ENCODE measurements around the gene IMMP2L.

Gene IMMP2L

DNA sequence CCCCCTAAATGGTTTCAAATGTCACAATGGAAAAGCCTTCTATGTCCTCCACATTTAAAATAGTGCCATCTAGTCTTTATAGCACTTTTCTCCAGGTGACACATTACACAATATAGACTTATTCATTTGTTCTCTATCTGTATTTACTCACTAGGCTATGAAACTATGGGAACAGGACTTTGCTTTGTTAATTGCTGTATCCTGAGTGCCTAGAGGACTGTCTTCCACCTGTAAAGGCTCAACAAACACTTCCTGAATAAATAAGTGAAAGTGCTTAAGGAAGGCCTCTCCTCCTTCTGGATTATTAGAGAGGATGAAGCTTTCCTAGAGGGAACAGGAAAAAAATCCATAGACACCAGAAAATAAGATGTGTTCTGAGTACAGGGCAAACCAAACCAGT is 868.9 kb downstream of the IMMP2L start:
- in situ Hi-C loops (cut with HindIII; ENCODE audit: low sequenced_read_pairs), result no loop called here
- TF ChIP-seq, protein P1, sequence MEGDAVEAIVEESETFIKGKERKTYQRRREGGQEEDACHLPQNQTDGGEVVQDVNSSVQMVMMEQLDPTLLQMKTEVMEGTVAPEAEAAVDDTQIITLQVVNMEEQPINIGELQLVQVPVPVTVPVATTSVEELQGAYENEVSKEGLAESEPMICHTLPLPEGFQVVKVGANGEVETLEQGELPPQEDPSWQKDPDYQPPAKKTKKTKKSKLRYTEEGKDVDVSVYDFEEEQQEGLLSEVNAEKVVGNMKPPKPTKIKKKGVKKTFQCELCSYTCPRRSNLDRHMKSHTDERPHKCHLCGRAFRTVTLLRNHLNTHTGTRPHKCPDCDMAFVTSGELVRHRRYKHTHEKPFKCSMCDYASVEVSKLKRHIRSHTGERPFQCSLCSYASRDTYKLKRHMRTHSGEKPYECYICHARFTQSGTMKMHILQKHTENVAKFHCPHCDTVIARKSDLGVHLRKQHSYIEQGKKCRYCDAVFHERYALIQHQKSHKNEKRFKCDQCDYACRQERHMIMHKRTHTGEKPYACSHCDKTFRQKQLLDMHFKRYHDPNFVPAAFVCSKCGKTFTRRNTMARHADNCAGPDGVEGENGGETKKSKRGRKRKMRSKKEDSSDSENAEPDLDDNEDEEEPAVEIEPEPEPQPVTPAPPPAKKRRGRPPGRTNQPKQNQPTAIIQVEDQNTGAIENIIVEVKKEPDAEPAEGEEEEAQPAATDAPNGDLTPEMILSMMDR (IDR thresholded peaks at IDR 0.05; ENCODE audit: low read depth, low read length), result no peak
- H3K4me3 ChIP-seq (ENCODE audit: low read depth, low read length), result no peak overlapping the region
- no peak for DNase-seq (ENCODE audit: low read depth, low spot score)

DNA sequence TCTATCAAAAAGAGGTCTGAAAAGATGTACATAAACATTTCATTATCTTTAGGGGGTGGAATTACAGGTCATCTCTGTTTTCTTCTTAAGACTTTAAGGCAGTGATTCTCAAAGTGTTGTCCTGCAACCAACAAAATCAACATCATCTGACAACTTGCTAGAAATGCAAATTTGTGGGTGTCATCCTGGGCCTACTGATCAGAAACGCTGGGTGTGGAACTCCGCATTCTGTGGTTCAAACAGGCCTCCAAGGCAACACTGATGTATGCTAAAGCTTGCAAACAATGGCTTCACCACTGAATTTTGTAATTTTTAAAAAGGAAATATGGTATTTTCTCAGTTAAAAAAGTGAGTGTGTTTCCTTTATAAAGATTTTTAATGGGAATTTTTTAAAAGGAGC is 873.4 kb downstream of the IMMP2L start:
- H3K4me3 ChIP-seq (ENCODE audit: low read depth, low read length), result no peak overlapping the region
- DNase-seq (ENCODE audit: low read depth, low spot score), result no peak
- TF ChIP-seq, protein P1 (IDR thresholded peaks at IDR 0.05; ENCODE audit: low read depth, low read length), result no peak
- in situ Hi-C loops (cut with HindIII; ENCODE audit: low sequenced_read_pairs), result no loop called here

DNA sequence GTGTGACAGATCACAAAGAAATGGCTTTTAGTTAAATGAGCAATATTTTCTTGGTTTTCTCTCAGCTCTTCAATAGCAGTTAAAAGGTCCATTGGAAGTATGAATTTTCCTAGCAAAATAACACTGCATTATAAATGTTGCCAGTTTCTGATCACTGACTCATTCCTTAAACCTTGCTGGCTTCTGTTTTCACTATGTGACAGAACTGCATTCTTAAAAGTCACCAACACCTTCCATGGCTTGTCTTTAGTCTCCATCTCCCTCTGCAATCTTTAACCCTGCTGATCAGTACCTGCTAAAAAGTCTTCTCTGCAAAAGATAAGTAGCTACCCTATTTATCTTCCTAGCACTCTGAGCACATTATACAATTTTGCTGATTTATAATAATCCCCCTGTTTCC is 876.4 kb downstream of the IMMP2L start:
- H3K4me3 ChIP-seq (ENCODE audit: low read depth, low read length), result no peak overlapping the region
- in situ Hi-C loops (cut with HindIII; ENCODE audit: low sequenced_read_pairs), result no loop called here
- no peak for DNase-seq (ENCODE audit: low read depth, low spot score)
- TF ChIP-seq, protein P1 (IDR thresholded peaks at IDR 0.05; ENCODE audit: low read depth, low read length), result no peak

DNA sequence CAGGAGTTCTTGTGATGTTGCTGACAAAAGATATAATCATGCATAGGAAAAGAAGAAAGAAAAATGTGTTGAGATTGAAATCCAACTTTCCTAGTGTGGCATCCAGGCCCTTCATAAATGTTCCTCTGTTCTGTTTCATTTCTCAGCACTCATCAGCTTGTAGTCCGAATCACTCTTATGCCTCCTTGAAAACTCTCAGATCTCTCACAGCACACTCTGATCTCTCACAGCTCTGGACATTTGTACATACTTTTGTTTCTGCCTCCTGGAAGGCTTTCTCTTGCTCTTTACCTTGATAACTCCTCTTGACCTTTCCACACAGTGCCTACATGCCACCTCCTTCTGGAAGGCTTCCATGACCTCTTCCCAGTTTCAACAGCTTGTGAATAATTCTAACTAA is 880.4 kb downstream of the IMMP2L start:
- in situ Hi-C loops (cut with HindIII; ENCODE audit: low sequenced_read_pairs), result no loop called here
- no peak for DNase-seq (ENCODE audit: low read depth, low spot score)
- no peak overlapping the region for H3K4me3 ChIP-seq (ENCODE audit: low read depth, low read length)
- TF ChIP-seq, protein P1 (IDR thresholded peaks at IDR 0.05; ENCODE audit: low read depth, low read length), result no peak

DNA sequence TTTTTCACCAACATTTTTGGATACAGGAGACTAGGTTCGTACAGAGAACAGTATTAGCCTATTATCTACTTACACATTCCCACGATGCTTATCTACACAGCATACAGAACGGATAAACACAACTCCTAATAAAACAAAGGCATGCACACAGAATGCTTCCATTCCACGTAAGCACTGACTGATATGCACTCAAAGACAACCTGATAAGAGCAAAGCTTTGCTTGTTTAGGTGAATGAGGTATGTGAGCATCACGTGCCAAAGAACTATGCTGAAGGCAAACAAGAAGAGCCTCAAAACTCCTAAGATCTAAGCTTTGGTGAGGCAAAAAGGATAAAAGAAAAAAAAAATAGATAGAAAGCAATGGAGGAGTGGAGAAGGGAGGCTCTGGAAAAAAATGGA is 884.9 kb downstream of the IMMP2L start:
- no peak for DNase-seq (ENCODE audit: low read depth, low spot score)
- TF ChIP-seq, protein P1 (IDR thresholded peaks at IDR 0.05; ENCODE audit: low read depth, low read length), result no peak
- no peak overlapping the region for H3K4me3 ChIP-seq (ENCODE audit: low read depth, low read length)
- in situ Hi-C loops (cut with HindIII; ENCODE audit: low sequenced_read_pairs), result no loop called here

DNA sequence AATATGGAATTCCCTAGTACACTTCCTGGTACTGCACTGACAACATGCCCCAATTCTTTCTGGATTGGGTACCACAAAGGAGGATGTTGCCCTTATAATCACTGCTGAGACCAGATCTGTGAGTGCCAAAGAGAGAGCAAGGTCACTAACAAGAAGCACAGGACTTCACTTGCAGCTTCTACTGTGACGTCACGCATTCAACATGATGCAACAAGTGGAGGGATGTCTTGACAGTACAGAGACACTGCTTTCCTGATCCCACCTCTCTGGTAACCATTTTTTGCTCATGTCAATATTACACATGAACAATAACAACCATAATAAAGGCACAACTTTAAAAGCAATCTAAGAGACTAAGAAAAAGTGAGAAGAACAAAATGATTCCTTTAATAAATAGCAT is 885.5 kb downstream of the IMMP2L start:
- DNase-seq (ENCODE audit: low read depth, low spot score), result no peak
- TF ChIP-seq, protein P1 (IDR thresholded peaks at IDR 0.05; ENCODE audit: low read depth, low read length), result no peak
- no peak overlapping the region for H3K4me3 ChIP-seq (ENCODE audit: low read depth, low read length)
- in situ Hi-C loops (cut with HindIII; ENCODE audit: low sequenced_read_pairs), result no loop called here
